H1 (cell line): Measurements from ENCODE around the gene CYP2F1. TPM values are rescaled to one million over a fixed set of nuclear protein-coding genes. Genes with fewer than 3 reads are reported as not detected.

Source experiments
- EGR1 ChIP-seq: IDR thresholded peaks from 2 replicates; pipeline ENCODE4 v1.6.1; 2011; ENCODE audit warnings: low read depth, low read length, borderline replicate concordance
- MAX ChIP-seq: IDR thresholded peaks from 2 replicates; pipeline ENCODE4 v1.6.1; 2012; ENCODE audit warnings: inconsistent platforms
- polyA plus RNA-seq, 7 experiments: library from polyadenylated mRNA; depleted of rRNA in 3 of 7; stranded (reverse) in 5 of 7; unstranded in 2 of 7; fragments of >200 nt in 5 of 7; fragments of 200-250 nt in 2 of 7; gene quantifications; 1 replicate in 5 of 7; 2 replicates in 1 of 7; 4 replicates in 1 of 7; pipeline versions ENCODE4 v1.2.1 to v1.2.3, GENCODE V29; 2011 to 2013; ENCODE audit warnings: missing spikeins in 2 of 7, mixed read lengths in 2 of 7
- total RNA-seq: library from RNA; stranded (reverse); fragmentation: NEBNext Ultra II Directional; extraction: Animal tissue kit (Norgen Biotek cat#: 25700); gene quantifications from 2 replicates; pipeline ENCODE4 v1.2.1, GENCODE V29; 2021

The CYP2F1 gene
- total and polyA plus RNA-seq, 2 of the 8 experiments (the other 6 are each of a cell fraction or from before 2014, with no cell fraction given): 0.17 TPM; not detected in 1

DNA sequence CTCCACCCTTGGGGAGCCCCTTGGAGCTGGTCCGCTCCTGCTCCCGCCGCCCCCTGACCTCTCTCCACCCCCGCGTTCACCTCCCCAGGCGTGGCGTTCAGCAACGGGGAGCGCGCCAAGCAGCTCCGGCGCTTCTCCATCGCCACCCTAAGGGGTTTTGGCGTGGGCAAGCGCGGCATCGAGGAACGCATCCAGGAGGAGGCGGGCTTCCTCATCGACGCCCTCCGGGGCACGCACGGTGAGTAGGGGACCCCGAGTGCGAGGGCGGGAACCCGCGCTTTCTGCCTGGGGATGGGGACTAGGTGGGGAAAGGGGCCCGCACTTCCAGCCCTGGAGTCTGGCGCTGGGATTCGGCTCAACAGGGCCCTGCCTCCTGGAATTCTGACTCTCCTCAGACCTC is 24.3 kb upstream of the CYP2F1 start (continued):
- TF ChIP-seq MAX (peak; percentile 94), EGR1 (peak; percentile 63)
